HUES64 (cell line): ENCODE measurements around the gene MAP4K4.

Experiments
- H3K27ac ChIP-seq: 2 replicates; pipeline ENCODE4 v1.7.0; 2013; ENCODE audit warnings: low read depth, low read length, inconsistent platforms
- H3K27me3 ChIP-seq: 2 replicates; pipeline ENCODE4 v1.6.1; 2013; ENCODE audit warnings: mild to moderate bottlenecking, low read length; ENCODE audit not compliant: insufficient read depth
- H3K36me3 ChIP-seq: 2 replicates; pipeline ENCODE4 v1.6.1; 2013; ENCODE audit warnings: mild to moderate bottlenecking, low read length; ENCODE audit not compliant: insufficient read depth
- H3K4me1 ChIP-seq: 2 replicates; pipeline ENCODE4 v1.6.1; 2013; ENCODE audit warnings: mild to moderate bottlenecking, low read length, moderate library complexity; ENCODE audit not compliant: insufficient read depth
- H3K4me3 ChIP-seq: 2 replicates; pipeline ENCODE4 v1.5.1; 2013; ENCODE audit warnings: mild to moderate bottlenecking, low read length, moderate library complexity
- H3K9ac ChIP-seq: 2 replicates; pipeline ENCODE4 v1.6.1; 2013; ENCODE audit warnings: mild to moderate bottlenecking, low read depth, low read length
- H3K9me3 ChIP-seq: 2 replicates; pipeline ENCODE4 v1.6.1; 2013; ENCODE audit warnings: low read depth, low read length; ENCODE audit not compliant: insufficient read depth
- WGBS: fragments of 150-250, 120-280 bp; methylation state at CpG from one replicate; pipeline ENCODE4 v1.1.7; 2013; ENCODE audit warnings: missing lambda C conversion rate; 5-methylcytosine and 5-hydroxymethylcytosine counted together

MAP4K4 gene

GRCh38 chr2:101942851-101943250, 245.3 kb downstream of the MAP4K4 start:
- no peaks in the 10 kb centered on the region for H3K36me3 ChIP-seq
- WGBS = 96% methylated on average over 3 of the region's 3 CpGs
- H3K27ac ChIP-seq = no peak overlapping the region
- no peaks in the 10 kb centered on the region for H3K9me3 ChIP-seq
- no peaks in the 10 kb centered on the region for H3K4me1 ChIP-seq
- no peak overlapping the region for H3K9ac ChIP-seq
- no peaks in the 10 kb centered on the region for H3K27me3 ChIP-seq
- no peak overlapping the region for H3K4me3 ChIP-seq
